ENCODE data around the gene DIS3L2.

DIS3L2 gene

DNA sequence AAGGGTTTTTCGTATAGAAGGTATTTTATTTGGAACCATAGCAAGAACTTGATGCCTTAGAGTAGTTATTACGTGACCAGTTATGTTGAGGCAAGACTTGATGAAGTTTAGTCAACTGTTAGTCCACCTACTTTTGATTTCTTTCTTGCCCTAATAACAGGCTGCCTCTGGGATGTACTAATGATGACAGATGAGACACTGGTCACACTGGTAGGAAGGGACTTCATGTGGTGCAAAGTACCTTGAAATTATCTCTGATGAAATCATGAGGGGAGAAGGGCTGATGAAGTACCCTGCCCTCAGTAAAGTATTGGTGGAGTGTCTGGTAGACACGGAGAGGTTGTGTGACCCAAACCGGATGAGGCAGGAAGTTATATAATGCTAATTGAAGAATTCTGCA lies 5.4 kb downstream of the DIS3L2 start:
- Mint-ChIP-seq H3K4me1 (ENCODE audit: low read depth) (peaks cover 53% of the 10 kb centered on the region), H3K9me3 (ENCODE audit: low read depth) (no peaks in the 10 kb centered on the region), H3K4me3 (peak overlapping the region; percentile 8), H3K36me3 (no peaks in the 10 kb centered on the region), H3K27ac (peak overlapping the region; percentile 37), H3K27me3 (no peaks in the 10 kb centered on the region)

DNA sequence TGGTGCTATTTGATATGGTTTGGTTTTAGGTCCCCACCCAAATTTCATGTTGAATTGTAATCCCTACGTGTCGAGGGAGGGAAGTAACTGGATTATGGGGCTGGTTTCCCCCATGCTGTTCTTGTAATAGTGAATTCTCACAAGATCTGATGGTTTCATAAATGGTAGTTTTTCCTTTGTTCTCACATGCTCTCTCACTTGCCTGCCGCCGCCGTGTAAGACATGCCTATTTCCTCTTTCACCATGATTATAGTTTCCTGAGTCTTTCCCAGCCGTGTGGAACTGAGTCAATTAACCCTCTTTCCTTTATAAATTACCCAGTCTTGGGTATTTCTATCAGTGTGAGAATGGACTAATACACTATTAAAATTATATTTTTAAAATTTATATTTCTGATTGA lies 7.3 kb downstream of the DIS3L2 start:
- peaks cover 40% of the 10 kb centered on the region for H3K4me1 Mint-ChIP-seq (ENCODE audit: low read depth)
- H3K4me3 Mint-ChIP-seq, result no peak overlapping the region
- H3K27me3 Mint-ChIP-seq, result no peaks in the 10 kb centered on the region
- H3K27ac Mint-ChIP-seq, result no peak overlapping the region
- no peaks in the 10 kb centered on the region for H3K9me3 Mint-ChIP-seq (ENCODE audit: low read depth)
- H3K36me3 Mint-ChIP-seq, result peaks cover 3% of the 10 kb centered on the region

DNA sequence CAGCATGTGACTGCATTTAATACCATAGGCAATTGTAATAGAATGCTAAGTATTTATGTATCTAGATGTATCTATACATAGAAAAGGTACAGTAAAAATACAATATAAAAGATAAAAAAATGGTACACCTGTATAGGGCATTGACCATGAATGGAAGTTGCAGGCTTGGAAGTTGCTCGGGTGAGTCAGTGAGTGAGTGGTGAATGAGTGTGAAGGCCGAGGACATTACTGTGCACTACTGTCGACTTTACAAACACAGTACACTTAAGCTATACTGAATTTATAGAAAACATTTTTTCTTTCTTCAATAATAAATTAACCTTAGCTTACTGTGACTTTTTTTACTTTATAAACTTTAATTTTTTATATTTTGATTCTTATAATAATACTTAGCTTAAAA lies 8.9 kb downstream of the DIS3L2 start:
- H3K36me3 Mint-ChIP-seq, result peaks cover 3% of the 10 kb centered on the region
- H3K9me3 Mint-ChIP-seq (ENCODE audit: low read depth), result no peaks in the 10 kb centered on the region
- H3K4me3 Mint-ChIP-seq, result no peak overlapping the region
- no peaks in the 10 kb centered on the region for H3K27me3 Mint-ChIP-seq
- no peak overlapping the region for H3K27ac Mint-ChIP-seq
- H3K4me1 Mint-ChIP-seq (ENCODE audit: low read depth), result peaks cover 25% of the 10 kb centered on the region

DNA sequence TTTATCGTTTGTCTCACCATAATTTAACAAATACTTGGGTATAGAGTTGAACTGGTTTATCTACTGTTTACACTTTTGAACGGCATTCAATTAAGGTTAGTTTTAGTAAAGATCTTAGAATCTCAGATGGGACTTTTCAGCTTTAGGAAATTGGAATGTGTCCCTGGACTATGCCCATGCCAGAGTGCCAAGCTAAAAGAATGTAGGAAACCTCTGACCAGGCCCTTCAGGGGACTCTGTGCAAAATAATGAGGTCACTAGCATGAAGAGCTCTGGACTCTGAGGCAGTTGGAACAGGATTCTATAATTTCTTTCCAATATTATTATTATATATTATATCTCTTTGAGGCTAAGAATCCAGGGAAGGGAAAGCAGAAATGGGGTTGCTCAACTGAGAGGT lies 13.5 kb downstream of the DIS3L2 start:
- no peaks in the 10 kb centered on the region for H3K9me3 Mint-ChIP-seq (ENCODE audit: low read depth)
- H3K27me3 Mint-ChIP-seq, result no peaks in the 10 kb centered on the region
- H3K4me3 Mint-ChIP-seq, result no peak overlapping the region
- peaks cover 19% of the 10 kb centered on the region for H3K4me1 Mint-ChIP-seq (ENCODE audit: low read depth)
- peaks cover 3% of the 10 kb centered on the region for H3K36me3 Mint-ChIP-seq
- no peak overlapping the region for H3K27ac Mint-ChIP-seq

DNA sequence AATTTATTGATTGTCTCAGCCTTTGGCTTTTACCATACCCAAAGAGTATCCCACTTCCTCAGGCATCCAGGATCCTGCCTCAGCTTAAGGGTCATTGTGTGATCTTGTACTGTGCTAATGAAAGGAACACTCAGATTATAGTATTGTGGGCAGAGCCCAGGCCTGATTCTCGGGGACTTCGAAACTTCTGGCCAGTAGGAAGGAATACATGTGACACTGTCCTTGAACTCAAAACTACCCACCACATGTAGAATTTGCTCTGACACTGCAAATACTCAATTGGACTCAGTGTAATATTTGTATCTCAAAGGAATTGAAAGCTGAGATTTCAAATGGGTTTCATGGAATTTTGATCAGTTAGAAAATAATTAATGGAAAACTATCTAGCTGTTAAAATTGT lies 15.9 kb downstream of the DIS3L2 start:
- H3K27me3 Mint-ChIP-seq, result no peaks in the 10 kb centered on the region
- H3K36me3 Mint-ChIP-seq, result peaks cover 5% of the 10 kb centered on the region
- H3K4me1 Mint-ChIP-seq (ENCODE audit: low read depth), result peaks cover 23% of the 10 kb centered on the region
- no peak overlapping the region for H3K4me3 Mint-ChIP-seq
- H3K27ac Mint-ChIP-seq, result no peak overlapping the region
- H3K9me3 Mint-ChIP-seq (ENCODE audit: low read depth), result no peaks in the 10 kb centered on the region

DNA sequence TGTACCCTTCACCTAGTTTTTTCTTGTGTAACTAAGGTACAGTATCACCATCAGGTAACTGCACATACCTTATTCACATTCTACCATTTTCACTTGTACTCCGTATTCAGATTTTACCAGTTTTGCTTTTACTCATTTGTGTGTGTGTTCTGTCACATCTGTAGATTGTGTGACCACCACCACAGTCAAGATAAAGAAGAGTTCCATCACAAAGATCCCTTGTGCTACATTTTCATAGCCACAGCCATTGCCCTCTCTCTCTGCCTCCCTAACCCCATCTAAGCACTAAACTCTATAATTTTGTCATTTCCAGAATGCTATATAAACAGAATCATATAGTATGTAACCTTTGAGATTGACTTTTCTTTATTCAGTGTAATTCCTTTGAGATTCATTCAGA lies 23.5 kb downstream of the DIS3L2 start:
- peaks cover 11% of the 10 kb centered on the region for H3K36me3 Mint-ChIP-seq

DNA sequence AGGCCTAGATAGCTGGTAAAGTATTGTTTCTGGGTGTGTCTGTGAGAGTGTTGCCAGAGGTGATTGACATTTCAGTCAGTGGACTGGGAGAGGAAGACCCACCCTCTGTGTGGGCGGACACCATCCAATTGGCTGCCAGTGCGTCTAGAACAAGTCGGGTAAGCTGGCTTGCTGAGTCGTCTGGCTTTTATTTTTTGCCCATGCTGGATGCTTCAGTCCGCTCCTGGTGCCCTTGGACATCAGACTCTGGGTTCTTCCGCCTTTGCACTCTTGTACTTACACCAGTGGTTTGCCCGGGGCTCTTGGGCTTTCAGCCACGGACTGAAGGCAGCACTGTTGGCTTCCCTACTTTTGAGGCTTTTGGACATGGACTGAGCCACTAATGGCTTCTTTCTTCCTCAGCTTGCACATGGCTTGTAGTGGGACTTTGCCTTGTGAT lies 24.3 kb downstream of the DIS3L2 start:
- H3K4me3 Mint-ChIP-seq, result no peak overlapping the region
- peaks cover 11% of the 10 kb centered on the region for H3K36me3 Mint-ChIP-seq
- no peak overlapping the region for H3K27ac Mint-ChIP-seq
- H3K4me1 Mint-ChIP-seq (ENCODE audit: low read depth), result peaks cover 41% of the 10 kb centered on the region
- no peaks in the 10 kb centered on the region for H3K9me3 Mint-ChIP-seq (ENCODE audit: low read depth)
- no peaks in the 10 kb centered on the region for H3K27me3 Mint-ChIP-seq

More for the DNA sequence above, 23.5 kb downstream of the DIS3L2 start:
- no peak overlapping the region for H3K27ac Mint-ChIP-seq
- no peaks in the 10 kb centered on the region for H3K9me3 Mint-ChIP-seq (ENCODE audit: low read depth)
- H3K27me3 Mint-ChIP-seq, result no peaks in the 10 kb centered on the region
- H3K4me3 Mint-ChIP-seq, result no peak overlapping the region
- H3K4me1 Mint-ChIP-seq (ENCODE audit: low read depth), result peaks cover 40% of the 10 kb centered on the region

DNA sequence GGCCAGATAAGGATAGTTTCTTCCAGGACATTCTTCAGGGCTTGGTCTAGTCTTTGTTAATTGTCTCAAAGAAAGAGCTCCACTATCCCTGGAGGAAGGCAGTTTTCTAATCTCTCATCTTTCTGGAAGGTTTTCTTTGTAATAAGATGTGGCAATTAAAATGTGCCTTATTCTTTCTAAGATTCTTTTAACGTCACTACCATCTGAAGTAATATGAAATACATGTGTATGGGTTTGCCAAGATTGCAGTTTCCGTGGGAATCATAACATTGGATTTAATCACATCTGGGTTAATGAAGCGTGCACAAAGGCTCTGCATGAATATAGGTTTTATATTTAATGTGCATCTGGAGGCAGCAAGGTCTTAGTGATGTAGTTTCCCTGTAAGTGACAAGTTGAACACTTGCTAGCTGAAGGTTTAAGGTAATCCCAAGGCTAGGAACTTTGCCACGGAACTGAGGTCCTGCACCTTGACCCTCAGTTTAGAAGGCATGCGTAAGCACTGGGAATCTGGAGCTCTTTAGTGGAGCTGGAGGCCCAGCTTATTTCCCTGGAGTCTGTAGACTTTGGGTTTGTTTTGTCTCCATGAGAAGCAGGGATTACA lies 25.7 kb downstream of the DIS3L2 start:
- Mint-ChIP-seq H3K27ac (no peak overlapping the region), H3K9me3 (ENCODE audit: low read depth) (no peaks in the 10 kb centered on the region), H3K36me3 (peaks cover 9% of the 10 kb centered on the region), H3K27me3 (no peaks in the 10 kb centered on the region), H3K4me1 (ENCODE audit: low read depth) (peaks cover 44% of the 10 kb centered on the region), H3K4me3 (no peak overlapping the region)

DNA sequence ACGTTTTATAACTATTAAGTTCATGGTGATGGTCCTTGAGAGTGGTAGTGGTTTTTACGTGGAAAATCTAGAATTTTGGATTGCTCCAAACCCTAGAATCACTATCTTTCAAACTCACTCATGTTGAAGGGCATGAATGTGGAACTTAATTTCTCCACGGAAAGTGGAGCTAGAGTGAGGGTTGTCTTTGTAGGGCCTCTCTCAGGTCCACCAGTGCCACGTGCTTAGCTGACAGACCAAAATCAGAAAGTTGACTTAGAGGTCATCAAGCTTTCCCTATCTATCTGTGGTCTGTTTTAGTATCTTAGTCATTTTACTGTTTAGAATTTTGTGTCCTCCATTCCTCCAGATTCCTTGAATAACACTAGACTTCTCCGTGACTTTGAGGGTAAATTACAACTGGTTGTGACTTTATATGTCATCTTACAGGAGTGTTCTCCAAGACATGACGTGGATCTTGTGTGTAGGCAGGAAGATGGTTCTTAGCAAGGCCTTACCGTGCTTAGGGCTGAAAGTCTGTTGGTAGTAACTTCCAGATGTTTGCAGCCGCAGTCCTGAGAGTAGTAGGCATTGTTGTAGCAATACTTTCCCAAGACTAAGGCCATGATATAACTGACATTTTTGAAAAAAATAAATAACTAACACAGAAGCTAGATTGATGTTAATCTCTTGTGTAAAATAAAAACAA lies 26.8 kb downstream of the DIS3L2 start:
- Mint-ChIP-seq H3K9me3 (ENCODE audit: low read depth) (no peaks in the 10 kb centered on the region), H3K4me3 (no peak overlapping the region), H3K27ac (no peak overlapping the region), H3K27me3 (no peaks in the 10 kb centered on the region), H3K4me1 (ENCODE audit: low read depth) (peaks cover 47% of the 10 kb centered on the region), H3K36me3 (peaks cover 6% of the 10 kb centered on the region)

DNA sequence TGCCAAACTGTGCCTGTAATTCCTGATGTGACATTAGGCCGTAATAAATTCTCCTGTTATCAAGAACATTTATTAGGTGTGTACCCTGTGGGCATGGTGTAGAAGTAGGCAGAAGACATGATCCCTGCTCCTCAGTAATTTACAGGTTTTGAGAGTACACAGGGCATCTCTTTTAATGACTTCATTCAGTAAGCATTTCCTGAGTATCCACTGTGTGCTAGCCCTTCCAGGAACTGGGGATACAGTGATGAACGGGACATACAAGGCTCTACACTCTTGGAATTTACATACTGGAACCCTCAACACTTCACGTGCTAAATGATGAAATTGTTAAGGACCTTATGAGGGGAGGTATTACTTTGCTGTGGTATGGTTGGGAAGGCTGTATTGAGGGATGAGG lies 30.2 kb downstream of the DIS3L2 start:
- H3K27ac Mint-ChIP-seq, result no peak overlapping the region
- H3K36me3 Mint-ChIP-seq, result no peaks in the 10 kb centered on the region
- H3K4me3 Mint-ChIP-seq, result no peak overlapping the region
- no peaks in the 10 kb centered on the region for H3K9me3 Mint-ChIP-seq (ENCODE audit: low read depth)
- no peaks in the 10 kb centered on the region for H3K27me3 Mint-ChIP-seq
- peaks cover 56% of the 10 kb centered on the region for H3K4me1 Mint-ChIP-seq (ENCODE audit: low read depth)

DNA sequence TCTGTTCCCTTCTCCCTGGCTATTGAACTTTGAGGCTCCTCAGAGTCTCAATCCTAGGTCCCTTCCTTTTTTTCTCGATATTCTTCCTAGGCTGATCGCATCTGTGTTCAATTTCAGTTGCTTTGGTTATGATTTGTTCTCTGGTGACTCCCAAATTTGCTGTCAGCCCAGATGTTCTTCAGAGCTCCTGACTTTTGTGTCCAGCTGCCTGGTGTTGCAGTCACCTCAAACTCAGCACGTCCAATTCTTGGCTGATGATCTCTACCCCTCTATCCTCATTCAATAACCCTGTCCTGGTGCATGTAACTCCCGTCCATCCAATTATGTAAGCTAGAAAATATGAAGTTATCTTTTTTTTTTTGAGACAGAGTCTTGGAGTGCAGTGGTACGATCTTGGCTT lies 31.4 kb downstream of the DIS3L2 start:
- Mint-ChIP-seq H3K9me3 (ENCODE audit: low read depth) (no peaks in the 10 kb centered on the region), H3K27ac (no peak overlapping the region), H3K36me3 (no peaks in the 10 kb centered on the region), H3K4me1 (ENCODE audit: low read depth) (peaks cover 61% of the 10 kb centered on the region), H3K4me3 (no peak overlapping the region), H3K27me3 (no peaks in the 10 kb centered on the region)

DNA sequence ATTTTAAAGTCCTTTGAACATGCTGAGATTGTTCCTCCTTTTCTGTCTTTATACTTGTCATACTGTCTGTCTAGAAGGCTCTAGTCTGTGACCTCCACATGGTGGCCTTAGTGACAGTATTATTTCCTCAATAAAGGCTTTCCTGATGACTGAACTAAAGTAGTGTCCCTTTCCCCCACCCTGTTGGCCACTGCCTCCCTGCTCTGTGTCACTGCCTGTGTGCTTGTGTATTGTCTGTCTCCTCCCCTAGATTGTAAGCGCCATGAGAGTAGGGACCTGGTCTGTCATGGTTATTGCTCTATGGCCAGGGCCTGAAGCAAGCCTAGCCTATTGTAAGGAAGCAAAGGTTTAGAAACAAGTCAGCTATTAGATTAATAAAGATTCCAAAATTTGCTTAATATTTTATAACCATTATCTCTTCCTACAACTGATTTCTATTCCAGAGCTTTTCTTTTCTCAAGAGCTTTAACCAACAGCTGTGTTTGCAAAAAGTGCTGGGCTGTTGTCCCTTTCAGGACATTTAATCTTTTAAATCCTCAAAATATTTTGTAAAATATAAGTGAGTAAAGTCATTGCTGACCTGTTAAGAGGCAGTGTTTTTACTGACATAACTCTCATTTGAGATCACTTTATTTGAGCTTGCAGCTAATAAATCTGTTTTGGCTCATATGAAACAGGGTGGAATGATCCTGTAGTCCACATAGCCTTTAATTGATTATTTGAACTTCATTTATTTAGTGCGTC lies 35.5 kb downstream of the DIS3L2 start:
- Mint-ChIP-seq H3K27ac (peak overlapping the region; percentile 42), H3K36me3 (peaks cover 3% of the 10 kb centered on the region), H3K9me3 (ENCODE audit: low read depth) (no peaks in the 10 kb centered on the region), H3K27me3 (no peaks in the 10 kb centered on the region), H3K4me3 (no peak overlapping the region), H3K4me1 (ENCODE audit: low read depth) (peaks cover 51% of the 10 kb centered on the region)

DNA sequence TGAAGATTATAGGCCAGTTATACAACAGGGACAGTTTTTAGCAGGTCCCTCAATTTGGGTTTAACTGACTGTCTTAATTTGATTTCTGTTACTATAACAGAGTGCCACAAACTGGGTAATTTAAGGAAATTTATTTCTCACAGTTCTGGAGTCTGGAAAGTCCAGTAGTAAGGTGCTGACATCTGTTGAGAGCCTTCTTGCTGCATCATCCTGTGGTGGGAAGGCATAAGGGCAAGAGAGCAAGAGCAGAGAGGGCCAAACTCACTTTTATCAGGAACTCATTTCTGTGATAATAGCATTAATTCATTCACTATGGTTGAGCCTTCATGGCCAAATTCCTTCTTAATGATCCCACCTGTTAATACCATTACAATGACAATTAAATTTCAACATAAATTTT lies 36.5 kb downstream of the DIS3L2 start:
- H3K27ac Mint-ChIP-seq, result no peak overlapping the region

DNA sequence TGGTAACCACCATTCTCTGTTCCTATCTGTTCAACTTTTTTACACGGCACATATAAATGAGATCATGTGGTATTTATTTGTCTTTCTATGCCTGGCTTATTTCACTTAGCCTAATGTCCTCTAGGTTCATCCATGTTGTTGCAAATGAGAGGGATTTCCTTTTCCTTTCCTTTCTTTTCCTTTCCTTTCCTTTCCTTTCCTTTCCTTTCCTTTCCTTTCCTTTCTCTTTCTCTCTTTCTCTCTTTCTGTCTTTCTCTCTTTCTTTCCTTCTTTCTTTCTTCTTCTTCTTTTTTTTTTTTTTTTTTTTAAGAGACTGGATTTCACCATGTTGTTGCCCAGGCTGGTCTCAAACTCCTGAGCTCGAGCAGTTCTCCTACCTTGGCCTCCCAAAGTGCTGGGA lies 38.9 kb downstream of the DIS3L2 start:
- Mint-ChIP-seq H3K4me1 (ENCODE audit: low read depth) (peaks cover 35% of the 10 kb centered on the region), H3K27me3 (no peaks in the 10 kb centered on the region), H3K4me3 (no peak overlapping the region), H3K36me3 (peaks cover 5% of the 10 kb centered on the region), H3K9me3 (ENCODE audit: low read depth) (no peaks in the 10 kb centered on the region), H3K27ac (no peak overlapping the region)

More for the DNA sequence above, 36.5 kb downstream of the DIS3L2 start:
- Mint-ChIP-seq H3K9me3 (ENCODE audit: low read depth) (no peaks in the 10 kb centered on the region), H3K4me1 (ENCODE audit: low read depth) (peaks cover 52% of the 10 kb centered on the region), H3K27me3 (no peaks in the 10 kb centered on the region), H3K4me3 (no peak overlapping the region), H3K36me3 (peaks cover 5% of the 10 kb centered on the region)

DNA sequence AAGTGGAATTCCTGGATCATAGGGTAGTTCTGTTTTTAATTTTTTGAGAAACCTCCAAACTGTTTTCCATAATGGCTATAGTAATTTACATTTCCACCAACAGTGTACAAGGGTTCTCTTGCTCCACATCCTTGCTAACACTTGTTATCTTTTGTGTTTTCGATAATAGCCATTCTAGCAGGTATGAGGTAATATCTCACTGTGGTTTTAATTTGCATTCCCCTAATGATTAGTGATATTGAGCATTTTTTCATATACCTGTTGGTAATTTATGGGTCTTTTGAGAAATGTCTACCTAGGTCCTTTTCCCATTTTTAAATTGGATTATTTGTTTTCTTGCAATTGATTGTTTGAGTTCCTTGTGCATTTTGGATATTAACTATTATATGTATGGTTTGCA lies 39.6 kb downstream of the DIS3L2 start:
- Mint-ChIP-seq H3K27me3 (no peaks in the 10 kb centered on the region), H3K36me3 (peaks cover 5% of the 10 kb centered on the region), H3K4me3 (no peak overlapping the region), H3K9me3 (ENCODE audit: low read depth) (no peaks in the 10 kb centered on the region), H3K4me1 (ENCODE audit: low read depth) (peaks cover 30% of the 10 kb centered on the region), H3K27ac (no peak overlapping the region)
